Psoas muscle (tissue), 8 donors: ENCODE results near the gene GABRB3. TPM values are rescaled to one million over a fixed set of nuclear protein-coding genes. Genes with fewer than 3 reads are reported as not detected.

Experiments
- ATAC-seq, 4 donors: fragments of 200-7000 bp; cut with Tn5 transposase; one replicate each; pipeline ENCODE4 v1.9.1; 2020; ENCODE audit warnings: moderate library complexity in 3 of 4, mild to moderate bottlenecking in 2 of 4
- DNase-seq, 2 donors: peaks; one replicate each; pipeline ENCODE4 v3.0.0-alpha.2; 2020
- H3K27ac ChIP-seq: fragments of 200-600 bp; one replicate; pipeline ENCODE4 v1.8.0; 2022
- H3K27me3 ChIP-seq, 3 donors: fragments of 200-600 bp in 1 of 3; one replicate each; pipeline versions ENCODE4 v1.6.1 to v1.8.0; 2013 to 2022; ENCODE audit warnings: low read length in 2 of 3, mild to moderate bottlenecking in 2 of 3, moderate library complexity in 1 of 3; ENCODE audit not compliant: insufficient read depth in 3 of 3
- H3K36me3 ChIP-seq, 2 donors: fragments of 200-600 bp in 1 of 2; one replicate each; pipeline versions ENCODE4 v1.6.1 to v1.8.0; 2013 to 2022; ENCODE audit warnings: low read depth in 1 of 2, mild to moderate bottlenecking in 1 of 2, moderate library complexity in 1 of 2; ENCODE audit not compliant: insufficient read depth in 1 of 2
- H3K4me1 ChIP-seq: fragments of 200-600 bp; one replicate; pipeline ENCODE4 v1.8.0; 2022
- H3K4me3 ChIP-seq: fragments of 200-600 bp; one replicate; pipeline ENCODE4 v1.8.0; 2022; ENCODE audit warnings: mild to moderate bottlenecking
- H3K9me3 ChIP-seq: fragments of 200-600 bp; one replicate; pipeline ENCODE4 v1.8.0; 2022
- WGBS, 3 donors: extraction: QIAGEN DNeasy Blood & Tissue Kit; methylation state at CpG; one replicate each; pipeline versions ENCODE4 v1.1.6 to v1.1.7; 2013; 5-methylcytosine and 5-hydroxymethylcytosine counted together
- intact Hi-C, 2 donors: fragments of 100-400 bp; cut with DNase I; formaldehyde crosslinking; loops; one replicate each; pipeline versions ENCODE4 v1.11.0 to v1.14.2; 2022
- polyA plus RNA-seq, 3 donors: library from polyadenylated mRNA; stranded (reverse); fragments of 200-250 nt; gene quantifications; one replicate each; pipeline ENCODE4 v1.2.3, GENCODE V29; 2013
- total RNA-seq, 4 donors: library from RNA; stranded (reverse); fragmentation: NEBNext Ultra II Directional in 2 of 4; extraction: Animal tissue kit (Norgen Biotek cat#: 25700) in 2 of 4; gene quantifications; one replicate each; pipeline versions ENCODE4 v1.2.1 to v1.2.4, GENCODE V29; 2021 to 2023
- TF ChIP-seq, protein P1 (sequence below): fragments of 200-600 bp; IDR thresholded peaks from one replicate; pipeline ENCODE4 v1.8.0; 2022; ENCODE audit warnings: antibody characterized with exemption
- donor health status: healthy with polysubstance abuse.
- donor health status: DM: no; HTN: no; CAD: no; lungs with moderate emphysema.
- donor health status: Bipolar disorder and iron deficiency.
- donor health status: healthy.
- donor health status: DM: yes; HTN: yes; CAD: no.
- donor health status: DM: no; HTN: no; CAD: no.
- donor health status: DM: no; HTN: no; CAD: no.
- donor health status: DM: yes; HTN: yes; CAD: no.

Gene GABRB3
- total and polyA plus RNA-seq, 7 donors: 0.10 to 1.0 (median 0.25) TPM

DNA sequence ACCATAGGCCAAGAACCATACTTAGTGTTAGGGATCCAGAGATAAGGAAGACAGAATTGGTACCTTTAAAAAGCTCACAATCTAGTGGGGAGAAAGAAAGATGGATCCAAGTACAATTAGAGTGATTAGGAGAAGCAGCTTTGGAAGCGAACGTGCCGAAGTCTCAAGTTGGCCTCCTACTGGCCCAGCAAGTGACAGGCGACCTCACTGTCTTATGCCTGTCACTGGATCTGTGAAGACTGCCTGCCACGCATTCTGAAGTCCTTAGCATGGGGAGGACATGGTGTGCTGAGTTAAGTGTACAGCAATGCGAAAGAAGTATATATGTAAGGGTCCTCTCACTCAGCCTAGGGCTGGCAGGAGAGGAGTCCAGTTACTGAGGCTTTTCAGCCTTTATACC, 141.0 kb downstream of the GABRB3 start:
- Histone ChIP-seq H3K36me3 (no peaks in the 10 kb centered on the region), H3K27ac (no peak overlapping the region), H3K4me1 (no peaks in the 10 kb centered on the region), H3K9me3 (no peaks in the 10 kb centered on the region), H3K4me3 (no peak overlapping the region), H3K27me3 (peaks cover 0 to 3% (median 0%) of the 10 kb centered on the region in 3 donors)
- intact Hi-C loops: no loop called here
- TF ChIP-seq, protein P1, sequence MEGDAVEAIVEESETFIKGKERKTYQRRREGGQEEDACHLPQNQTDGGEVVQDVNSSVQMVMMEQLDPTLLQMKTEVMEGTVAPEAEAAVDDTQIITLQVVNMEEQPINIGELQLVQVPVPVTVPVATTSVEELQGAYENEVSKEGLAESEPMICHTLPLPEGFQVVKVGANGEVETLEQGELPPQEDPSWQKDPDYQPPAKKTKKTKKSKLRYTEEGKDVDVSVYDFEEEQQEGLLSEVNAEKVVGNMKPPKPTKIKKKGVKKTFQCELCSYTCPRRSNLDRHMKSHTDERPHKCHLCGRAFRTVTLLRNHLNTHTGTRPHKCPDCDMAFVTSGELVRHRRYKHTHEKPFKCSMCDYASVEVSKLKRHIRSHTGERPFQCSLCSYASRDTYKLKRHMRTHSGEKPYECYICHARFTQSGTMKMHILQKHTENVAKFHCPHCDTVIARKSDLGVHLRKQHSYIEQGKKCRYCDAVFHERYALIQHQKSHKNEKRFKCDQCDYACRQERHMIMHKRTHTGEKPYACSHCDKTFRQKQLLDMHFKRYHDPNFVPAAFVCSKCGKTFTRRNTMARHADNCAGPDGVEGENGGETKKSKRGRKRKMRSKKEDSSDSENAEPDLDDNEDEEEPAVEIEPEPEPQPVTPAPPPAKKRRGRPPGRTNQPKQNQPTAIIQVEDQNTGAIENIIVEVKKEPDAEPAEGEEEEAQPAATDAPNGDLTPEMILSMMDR: no peak
- WGBS, 3 donors: 76 to 88% (median 79%) methylated on average over 6 of the region's 6 CpGs
- DNase-seq (no peak), ATAC-seq (no peak)

DNA sequence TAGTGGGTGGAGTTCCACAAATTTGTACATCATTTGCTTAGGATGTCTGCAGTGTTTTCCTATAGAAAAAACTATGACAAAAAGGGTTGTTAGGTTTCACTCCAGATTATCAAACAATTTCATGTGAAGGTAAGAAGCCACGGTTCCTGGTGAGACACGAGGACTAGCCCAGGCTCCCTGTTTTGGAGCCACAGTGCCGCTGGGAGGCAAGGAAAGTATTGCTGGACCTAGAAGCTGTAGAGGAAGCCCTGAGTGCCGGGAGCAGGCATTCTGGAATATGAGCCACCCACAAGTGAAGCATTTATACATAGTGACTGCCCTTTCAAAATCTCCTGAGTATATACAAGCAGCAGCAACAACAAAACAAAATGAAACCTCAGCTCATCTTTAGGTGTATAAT, 142.0 kb downstream of the GABRB3 start:
- no peak for DNase-seq
- H3K4me1 ChIP-seq: no peaks in the 10 kb centered on the region
- intact Hi-C loops: no loop called here
- no peak overlapping the region for H3K4me3 ChIP-seq
- no peaks in the 10 kb centered on the region for H3K27me3 ChIP-seq
- H3K9me3 ChIP-seq: no peaks in the 10 kb centered on the region
- no peak for ATAC-seq
- TF ChIP-seq, protein P1: no peak
- no peaks in the 10 kb centered on the region for H3K36me3 ChIP-seq
- H3K27ac ChIP-seq: no peak overlapping the region
- WGBS, 3 donors: 37 to 54% (median 40%) methylated on average over 4 of the region's 4 CpGs

DNA sequence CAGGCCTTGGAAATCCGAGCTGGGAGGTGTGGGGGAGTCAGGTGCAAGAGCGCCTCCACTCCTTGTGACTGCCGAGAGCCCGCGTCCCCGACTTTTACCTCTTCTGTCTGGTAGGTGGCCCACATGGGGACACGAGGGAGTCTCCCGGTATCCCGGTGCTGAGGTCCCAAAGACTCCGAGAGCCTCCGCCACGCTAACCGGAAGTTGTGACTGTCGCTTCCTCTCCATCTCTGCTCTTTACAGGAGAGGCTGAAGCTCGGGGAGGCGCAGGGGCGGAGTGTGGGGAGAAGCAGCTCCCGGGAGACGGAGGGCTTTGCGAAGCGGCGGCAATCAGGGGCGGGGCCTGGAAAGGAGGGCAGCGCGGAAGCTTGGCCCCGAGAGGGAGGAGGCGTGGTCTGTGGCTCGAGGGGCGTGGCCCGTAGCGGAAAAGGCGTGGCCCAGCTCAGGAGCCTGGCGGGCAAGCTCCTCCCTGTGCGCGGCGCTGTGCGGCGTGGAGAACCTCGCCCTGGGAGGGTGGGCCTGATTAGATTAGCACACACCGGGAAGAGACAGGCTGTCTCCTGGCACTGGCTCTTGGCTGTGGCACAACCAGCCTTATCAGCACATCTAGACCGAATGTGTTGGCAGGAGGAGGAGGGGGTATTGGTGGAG, 143.9 kb downstream of the GABRB3 start:
- TF ChIP-seq, protein P1: no peak
- intact Hi-C loops: no loop called here
- H3K27me3 ChIP-seq: no peaks in the 10 kb centered on the region
- peak overlapping the region; percentile 11 for H3K4me3 ChIP-seq
- DNase-seq (peak; percentile 52 to 87), ATAC-seq (peak; percentile 34 to 96 (median 89))
- WGBS, 3 donors: 71 to 86% (median 73%) methylated on average over 40 to 41 of the region's 41 CpGs
- H3K4me1 ChIP-seq: no peaks in the 10 kb centered on the region
- no peaks in the 10 kb centered on the region for H3K36me3 ChIP-seq
- no peaks in the 10 kb centered on the region for H3K9me3 ChIP-seq
- no peak overlapping the region for H3K27ac ChIP-seq

DNA sequence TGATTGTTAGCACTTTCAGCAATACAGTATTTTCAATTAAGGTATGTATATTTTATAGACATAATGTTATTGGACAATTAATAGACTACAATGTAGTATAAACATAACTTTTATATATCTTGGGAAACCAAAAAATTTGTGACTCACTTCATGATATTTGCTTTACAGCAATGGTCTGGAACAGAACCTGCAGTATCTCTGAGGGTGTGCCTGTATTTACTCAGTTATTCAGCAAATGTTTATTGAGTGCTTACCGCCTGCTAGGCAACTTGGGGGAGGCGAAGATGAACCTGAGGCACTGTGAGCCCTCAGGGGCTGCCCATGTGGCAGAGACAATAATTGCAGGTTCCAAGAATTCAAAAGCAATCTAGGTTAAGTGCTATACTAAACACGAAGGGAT, 144.8 kb downstream of the GABRB3 start:
- intact Hi-C loops: no loop called here
- Histone ChIP-seq H3K4me3 (no peak overlapping the region), H3K4me1 (no peaks in the 10 kb centered on the region), H3K36me3 (no peaks in the 10 kb centered on the region), H3K9me3 (no peaks in the 10 kb centered on the region), H3K27me3 (no peaks in the 10 kb centered on the region), H3K27ac (no peak overlapping the region)
- 85 to 87% (median 87%) methylated on average over 3 of the region's 3 CpGs for WGBS, 3 donors
- ATAC-seq: no peak
- no peak for DNase-seq
- TF ChIP-seq, protein P1: no peak

DNA sequence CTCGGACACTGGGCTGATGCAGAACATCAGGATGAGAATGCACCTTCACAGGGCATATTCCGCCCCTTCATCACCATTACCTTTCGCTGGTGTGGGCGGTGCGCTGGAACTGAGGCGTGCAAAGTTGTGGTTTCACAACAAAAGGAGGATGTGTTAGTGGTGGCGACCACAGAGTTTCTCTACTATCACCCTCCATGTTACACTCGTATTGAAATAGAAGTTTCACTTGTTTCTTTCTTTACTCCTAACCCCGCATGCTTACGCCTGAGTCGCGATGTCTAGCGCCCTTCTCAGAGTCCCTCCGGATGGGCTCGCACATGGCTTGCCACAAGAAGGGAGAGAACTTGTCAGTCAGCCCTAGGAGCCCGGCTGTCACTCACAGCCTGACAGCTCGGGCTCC, 148.7 kb downstream of the GABRB3 start:
- ATAC-seq: no peak
- 92 to 97% (median 93%) methylated on average over 17 of the region's 17 CpGs for WGBS, 3 donors
- Histone ChIP-seq H3K36me3 (no peaks in the 10 kb centered on the region), H3K4me1 (no peaks in the 10 kb centered on the region), H3K4me3 (no peak overlapping the region), H3K9me3 (no peaks in the 10 kb centered on the region), H3K27ac (no peak overlapping the region), H3K27me3 (no peaks in the 10 kb centered on the region)
- no peak for DNase-seq
- intact Hi-C loops: no loop called here
- TF ChIP-seq, protein P1: no peak
